Dermis microvascular lymphatic vessel endothelial cell (primary cell): ENCODE results near the gene NSUN3. TPM values are rescaled to one million over a fixed set of nuclear protein-coding genes. Genes with fewer than 3 reads are reported as not detected.
A peak's percentile ranks its signal among the peaks of the same experiment; 100 is the strongest.
"Not testable (repeated sequence)": the region's sequence is repeated elsewhere in the genome, so short reads cannot be mapped to it uniquely, and the experiment has no call there.

Experiments used
- DNase-seq, 2 donors: peaks; one replicate each; pipeline versions ENCODE4 v3.0.0 to v3.0.0-alpha.2; 2010; ENCODE audit warnings: low read depth in 2 of 2
- total RNA-seq: library from RNA; depleted of rRNA; stranded (reverse); fragments of >200 nt; gene quantifications from 2 replicates; pipeline ENCODE4 v1.2.1, GENCODE V29; 2014

The NSUN3 gene
- total RNA-seq, 1 donor from 2014 or later, result 15.3 TPM

GRCh38 chr3:94066506-94067500 lies 3.9 kb downstream of the NSUN3 start:
- DNase-seq, result peak; percentile 72 to 77

DNA sequence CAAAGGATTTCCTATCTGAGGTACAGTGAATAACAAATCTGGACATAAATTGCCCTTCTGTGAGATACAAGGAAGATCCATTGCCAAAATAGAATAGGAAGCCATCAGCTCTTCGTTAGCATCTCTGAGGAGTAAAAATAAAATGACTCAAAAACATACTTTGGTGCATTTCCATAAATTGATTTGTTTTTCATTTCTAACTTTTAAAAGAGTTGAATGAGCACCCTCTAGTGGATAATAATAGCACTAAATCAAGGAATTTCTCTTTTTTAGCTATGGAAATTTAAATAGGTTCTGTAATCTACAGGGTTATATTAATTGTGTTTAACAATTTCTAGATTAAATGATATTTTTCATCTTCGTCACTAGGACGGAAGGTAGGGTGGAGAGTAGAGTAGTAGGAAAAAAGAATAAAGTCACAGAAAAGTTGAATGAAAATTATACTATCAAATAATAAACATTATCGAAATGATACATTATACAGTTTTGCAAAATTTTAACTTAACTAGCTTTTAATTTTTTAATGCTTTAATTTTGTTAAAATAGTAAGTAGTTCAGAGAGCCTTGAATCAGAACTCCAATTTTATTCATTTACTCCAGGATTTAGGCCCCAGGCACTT lies 6.4 kb downstream of the NSUN3 start:
- peak; percentile 17 to 27 for DNase-seq

DNA sequence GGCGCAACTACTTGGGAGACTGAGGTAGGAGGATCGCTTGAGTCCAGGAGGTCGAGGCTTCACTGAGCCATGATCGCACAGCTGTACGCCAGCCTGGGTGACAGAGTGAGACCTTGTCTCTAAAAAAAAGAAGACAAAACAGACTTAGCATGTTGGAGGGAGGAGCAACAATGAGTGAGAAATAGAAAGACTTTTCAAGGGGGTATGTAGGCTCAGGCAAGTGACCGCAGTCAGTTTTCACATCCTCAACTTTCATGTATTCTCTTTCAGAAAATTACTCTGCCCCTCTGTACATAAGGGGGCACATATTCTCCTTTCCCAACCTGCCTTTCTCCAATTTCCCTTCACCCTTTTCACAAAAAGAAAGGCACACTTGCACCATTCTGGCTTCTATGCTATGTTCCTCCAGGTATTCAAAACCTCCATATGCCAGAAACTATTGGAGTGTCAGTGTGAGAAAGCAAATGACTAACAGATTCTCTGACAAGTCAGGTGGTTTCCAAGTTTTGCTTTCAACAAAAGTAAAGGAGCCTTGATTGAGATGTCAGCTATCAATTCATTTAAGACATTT lies 7.6 kb downstream of the NSUN3 start:
- no peak for DNase-seq

DNA sequence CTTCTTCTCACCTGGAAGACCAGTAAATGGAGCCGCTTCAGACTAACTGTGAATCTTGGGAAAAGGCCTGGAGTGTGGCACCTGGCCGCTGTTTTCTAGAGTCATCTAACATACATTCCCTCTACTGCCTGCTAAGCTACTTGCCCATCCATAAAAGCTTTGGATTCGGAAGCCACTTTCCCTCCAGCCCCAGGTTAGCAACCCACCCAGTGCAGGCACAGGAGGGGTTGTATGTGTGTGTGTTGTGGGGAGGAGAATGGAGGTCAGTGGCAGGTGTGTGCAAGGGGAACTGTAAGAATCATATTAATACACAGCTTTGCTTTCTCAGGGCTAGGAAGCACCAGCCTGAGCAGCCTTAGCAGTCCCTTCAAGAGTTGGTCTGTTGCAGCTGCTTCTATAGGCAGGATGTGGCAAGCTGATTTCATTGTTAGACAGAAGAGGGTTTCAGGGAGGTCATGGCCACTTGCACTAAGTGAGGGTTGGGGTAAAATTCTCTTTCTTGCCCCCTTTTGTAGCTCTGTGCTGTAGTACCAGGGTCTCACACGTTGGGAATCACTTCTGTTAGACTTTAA lies 8.9 kb downstream of the NSUN3 start:
- no peak for DNase-seq

DNA sequence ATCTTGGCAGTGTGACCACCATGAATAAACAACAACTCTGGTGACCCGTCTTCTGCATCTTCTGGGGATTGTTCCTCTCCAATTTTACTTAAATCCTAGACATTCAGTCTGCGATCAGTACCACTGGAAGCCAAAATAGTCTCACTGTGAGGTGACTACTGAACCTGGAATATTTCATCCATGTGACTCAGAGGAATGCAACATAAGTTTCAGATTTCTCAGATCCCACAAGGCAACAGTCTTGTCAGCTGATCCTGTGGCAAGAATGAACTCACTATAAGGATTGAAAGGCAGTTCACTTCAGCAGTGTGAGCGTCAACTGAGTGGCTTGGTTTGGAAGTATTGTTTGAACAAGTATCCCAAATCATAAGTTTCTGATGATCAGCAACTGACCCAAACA lies 13.2 kb downstream of the NSUN3 start:
- no peak for DNase-seq

DNA sequence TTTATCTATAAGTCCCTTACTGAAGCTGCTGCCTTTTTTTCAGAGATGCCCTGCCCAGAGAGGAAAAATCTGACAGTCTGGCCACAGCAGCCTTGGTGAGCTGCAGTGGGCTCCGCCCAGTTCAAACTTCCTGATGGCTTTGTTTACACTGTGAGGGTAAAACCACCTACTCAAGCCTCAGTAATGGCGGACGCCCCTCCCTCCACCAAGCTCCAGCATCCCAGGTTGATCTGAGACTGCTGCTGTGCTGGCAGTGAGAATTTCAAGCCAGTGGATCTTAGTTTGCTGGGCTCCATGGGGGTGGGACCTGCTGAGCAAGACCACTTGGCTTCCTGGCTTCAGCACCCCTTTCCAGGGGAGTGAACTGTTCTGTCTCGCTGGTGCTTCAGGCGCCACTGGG lies 17.7 kb downstream of the NSUN3 start:
- not testable (repeated sequence) for DNase-seq

DNA sequence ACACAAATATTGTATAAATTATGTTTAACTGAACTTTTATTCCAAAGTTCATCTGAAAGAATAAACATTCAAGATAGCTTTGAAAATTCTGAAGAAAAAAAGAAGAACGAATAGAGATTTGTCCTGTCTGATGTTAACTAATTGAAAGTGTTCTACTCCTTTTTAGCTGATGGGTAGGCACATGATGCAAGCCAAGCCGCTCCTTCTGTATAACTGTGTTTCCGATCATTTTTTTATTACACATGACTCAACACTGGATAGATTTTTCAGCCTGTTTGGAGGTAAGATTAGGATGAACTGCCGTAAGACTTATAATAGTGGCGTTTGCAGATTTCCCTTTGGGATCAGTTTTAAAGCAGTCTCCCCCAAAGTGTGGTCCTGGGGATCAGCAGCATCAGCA lies 19.0 kb downstream of the NSUN3 start:
- DNase-seq, result no peak

DNA sequence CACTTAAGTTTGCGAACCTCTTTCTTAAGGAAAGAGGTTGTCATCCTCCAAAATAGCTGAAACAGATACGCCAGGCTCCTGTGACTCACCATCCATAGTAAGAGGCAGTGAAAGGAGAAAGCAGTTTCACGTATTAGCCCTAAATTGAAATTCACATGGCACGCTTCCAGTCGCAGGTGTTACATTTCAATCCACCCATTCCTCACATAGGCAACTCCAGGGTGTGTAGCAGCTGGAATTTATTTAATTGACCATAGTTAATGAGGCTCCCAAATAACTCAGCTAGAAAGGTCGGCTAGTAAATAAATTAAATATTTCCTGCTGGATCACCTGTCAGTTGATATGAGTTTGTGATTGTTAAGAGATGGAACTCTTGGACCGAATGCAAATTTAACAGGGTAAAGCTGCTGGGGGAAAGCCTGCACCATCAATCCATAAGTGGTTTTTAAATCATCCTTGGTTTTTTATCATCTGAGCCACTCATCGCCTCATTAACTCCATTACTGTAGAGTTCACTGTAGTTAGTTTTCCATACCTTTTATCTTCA lies 19.6 kb downstream of the NSUN3 start:
- no peak for DNase-seq

DNA sequence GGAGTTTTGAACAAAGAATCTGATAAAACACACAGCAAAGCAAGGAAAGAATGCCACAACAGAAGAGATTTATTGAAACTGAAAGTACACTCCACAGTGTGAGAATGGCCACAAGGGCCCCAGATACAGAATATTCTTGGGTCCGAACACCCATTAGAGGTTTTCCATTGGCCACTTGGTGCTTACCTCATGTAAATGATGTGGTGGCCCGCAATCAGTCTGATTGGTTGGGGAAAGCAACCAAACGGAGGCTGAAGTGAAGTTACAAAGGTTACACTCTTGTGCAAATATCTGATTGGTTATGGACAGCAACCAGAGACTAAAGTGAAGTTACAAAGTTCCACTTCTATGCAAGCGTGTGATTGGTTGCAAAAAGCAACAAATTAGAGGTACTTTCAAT lies 20.4 kb downstream of the NSUN3 start:
- DNase-seq, result no peak

GRCh38 chr3:94089126-94089525 lies 26.3 kb downstream of the NSUN3 start:
- DNase-seq, result no peak

DNA sequence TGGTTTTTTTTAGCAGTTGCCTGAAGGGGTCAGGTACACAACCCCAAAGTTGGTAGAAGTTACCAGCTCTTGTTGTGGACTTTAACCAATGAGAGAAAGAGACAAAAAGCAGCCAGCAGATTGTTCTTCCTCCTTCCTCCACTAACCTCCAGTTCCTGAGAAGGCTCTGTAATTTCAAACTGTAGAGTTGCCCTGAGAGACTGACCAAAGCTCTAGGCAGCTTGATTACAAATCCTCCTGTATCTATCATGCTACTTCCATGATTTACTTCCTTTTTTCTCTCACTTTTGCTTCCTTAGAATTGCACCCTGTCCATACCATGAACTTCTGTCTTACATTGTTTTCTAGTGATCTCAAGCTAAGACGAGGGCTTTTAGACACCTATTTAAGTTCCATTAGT lies 29.2 kb downstream of the NSUN3 start:
- no peak for DNase-seq

DNA sequence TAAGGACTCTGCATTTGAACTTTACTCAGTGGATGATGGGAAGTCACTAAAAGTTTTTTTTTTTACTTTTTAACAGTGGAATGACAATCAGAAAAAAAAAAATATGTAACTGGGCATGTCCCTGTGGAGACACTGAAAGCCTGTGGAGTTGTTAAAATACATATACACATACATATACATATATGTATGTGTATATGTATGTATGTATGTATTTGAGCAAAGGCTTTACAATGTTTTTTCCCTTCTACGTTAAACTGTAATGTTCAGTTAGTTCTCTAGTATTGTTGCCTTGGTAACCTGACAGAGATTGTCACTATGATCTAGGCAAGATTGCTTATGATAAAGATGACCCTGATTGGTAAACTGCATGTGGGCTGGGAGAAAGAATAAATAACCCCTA lies 30.3 kb downstream of the NSUN3 start:
- DNase-seq, result no peak

DNA sequence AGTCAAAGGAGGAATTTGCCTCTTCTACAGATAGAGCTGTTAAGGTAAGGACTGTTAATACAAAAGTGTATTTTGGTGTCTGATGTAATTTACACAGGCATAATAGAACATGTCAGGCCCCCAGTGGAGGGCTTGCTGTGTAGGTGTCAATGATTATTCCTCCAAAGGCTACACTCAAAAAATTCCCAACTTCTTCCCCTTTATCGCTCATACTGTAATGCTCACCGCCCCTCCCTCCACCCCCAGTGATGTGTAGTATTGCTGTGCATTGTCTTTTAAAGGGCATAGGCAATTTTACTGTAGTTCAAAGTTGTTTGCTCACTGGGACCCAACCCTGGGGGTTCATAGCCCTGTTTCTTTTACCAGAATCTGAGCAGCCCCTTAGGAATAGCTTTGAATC lies 32.2 kb downstream of the NSUN3 start:
- DNase-seq, result no peak

- peak in 1 of 2 donors; percentile 17 for DNase-seq
Measured at GRCh38 chr3:94098452-94098851, 35.6 kb downstream of the NSUN3 start.

DNA sequence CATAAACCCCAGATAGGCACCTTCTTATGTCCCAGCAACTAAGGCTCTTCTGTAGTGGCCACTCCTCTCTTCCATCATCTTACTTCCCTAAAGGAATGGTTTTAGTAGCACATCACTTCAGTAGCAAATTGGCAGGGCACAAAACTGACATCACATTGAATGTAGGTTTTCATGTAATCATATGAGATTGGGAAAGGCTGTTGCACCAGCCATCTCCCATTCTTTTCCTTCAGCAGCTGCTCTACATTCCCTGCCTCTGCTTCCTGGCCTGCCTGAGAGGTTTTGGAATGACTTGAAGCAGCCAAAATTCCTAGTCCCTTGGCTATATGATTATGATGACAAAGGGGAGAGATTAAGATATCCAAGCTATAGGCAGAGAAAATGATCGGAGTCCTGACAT lies 36.5 kb downstream of the NSUN3 start:
- DNase-seq, result no peak

DNA sequence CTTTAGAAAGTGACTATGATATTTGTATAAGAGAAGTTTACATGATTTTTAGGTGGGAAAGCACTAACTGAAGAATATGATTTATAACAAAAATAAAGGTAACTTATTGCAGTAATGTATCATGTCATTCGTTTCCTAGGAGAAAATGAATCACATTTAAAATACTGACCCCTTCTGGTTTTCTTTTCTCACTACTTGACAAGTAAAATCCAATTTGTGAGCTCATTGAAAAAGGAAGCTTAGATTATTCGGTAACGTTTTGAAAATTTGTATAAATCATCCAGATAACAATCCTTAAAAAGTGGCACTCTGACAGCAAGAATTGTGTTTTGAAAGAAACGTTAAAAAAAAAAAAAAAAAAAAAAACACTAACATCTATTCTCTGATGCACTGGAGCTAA lies 39.0 kb downstream of the NSUN3 start:
- DNase-seq, result peak; percentile 3 to 17

DNA sequence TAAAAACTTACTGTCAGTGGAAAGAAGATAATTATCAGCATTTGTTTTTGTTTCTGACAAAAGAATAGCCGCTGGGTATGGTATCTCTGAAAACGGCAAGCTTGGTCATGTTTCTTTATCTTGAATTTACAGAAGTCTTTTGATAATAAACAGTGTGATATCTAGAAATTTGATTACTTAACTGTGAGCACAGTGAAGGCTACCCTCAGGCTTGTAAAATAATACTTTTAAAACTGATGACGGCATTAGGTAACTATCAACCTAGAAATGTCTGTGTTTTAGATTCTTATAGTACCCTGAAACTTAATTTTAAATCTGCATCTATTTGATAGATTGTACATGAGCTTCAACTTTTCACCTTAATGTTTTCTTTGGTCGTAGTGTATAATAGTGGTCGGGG lies 43.4 kb downstream of the NSUN3 start:
- DNase-seq, result no peak

DNA sequence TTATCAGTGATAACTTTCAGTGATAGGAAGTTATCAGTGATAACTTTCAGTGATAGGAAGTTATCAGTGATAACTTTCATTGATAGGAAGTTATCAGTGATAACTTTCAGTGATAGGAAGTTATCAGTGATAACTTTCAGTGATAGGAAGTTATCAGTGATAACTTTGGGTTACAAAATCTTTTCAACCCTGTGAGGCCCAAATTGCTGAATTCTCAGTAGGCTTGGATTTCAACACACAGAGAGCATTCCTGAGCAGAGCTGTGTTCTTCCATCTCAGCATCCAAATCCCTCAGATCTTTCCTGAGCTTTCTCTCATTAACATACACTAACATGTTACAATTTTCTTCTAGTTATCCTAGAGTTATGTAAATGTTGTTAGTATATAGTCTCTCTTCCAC lies 47.4 kb downstream of the NSUN3 start:
- DNase-seq, result not testable (repeated sequence)

GRCh38 chr3:94110854-94111253 lies 48.0 kb downstream of the NSUN3 start:
- no peak for DNase-seq

- DNase-seq, result no peak
Measured at GRCh38 chr3:94114666-94115065, 51.8 kb downstream of the NSUN3 start.

DNA sequence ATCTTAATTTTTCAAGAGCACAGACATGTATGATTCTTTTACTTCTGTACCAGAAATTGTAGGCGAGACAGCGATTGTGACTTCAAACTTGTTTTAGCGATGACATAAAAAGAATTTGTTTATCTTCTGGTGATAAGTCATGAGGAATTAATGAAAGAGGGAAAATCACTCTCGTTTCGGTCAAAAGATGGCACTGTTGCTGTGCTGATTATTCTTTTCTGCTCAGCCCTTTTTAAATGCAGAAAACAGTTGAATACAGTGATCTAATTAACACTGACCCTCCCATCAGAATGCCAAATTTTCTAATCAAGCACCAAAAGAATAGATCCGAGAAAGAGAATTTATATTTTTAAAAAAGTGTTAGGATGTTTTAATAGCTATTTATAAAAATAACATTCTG lies 52.6 kb downstream of the NSUN3 start:
- DNase-seq, result peak in 1 of 2 donors; percentile 12

DNA sequence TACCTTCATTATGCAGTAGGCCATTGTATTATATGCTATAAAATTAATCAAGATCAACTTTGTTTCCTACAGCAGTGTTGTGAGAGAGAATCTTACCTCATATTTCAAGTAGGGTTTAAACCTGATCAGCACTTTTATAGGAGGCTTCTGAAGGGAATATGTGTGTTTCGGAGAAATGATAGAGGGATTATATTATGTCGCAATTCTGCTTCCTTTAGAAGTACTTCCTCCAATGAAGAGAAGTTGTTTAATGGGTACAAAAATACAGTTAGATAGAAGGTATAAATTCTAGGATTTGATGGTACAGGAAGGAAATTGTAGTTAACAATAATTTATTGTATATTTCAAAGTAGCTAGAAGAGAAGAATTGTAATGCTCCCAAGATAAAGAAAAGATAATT lies 54.9 kb downstream of the NSUN3 start:
- no peak for DNase-seq
